ACC112 (cell line): ENCODE data around the gene ZNF81.
"Not testable (repeated sequence)": the region's sequence is repeated elsewhere in the genome, so short reads cannot be mapped to it uniquely, and the experiment has no call there.

Experiments used
- H2AFZ ChIP-seq: fragments of 200-600 bp; sonication (generic); one replicate; pipeline ENCODE4 v1.6.0; 2017; ENCODE audit warnings: antibody characterized with exemption, low read length; ENCODE audit not compliant: unreplicated experiment
- H3K27ac ChIP-seq: fragments of 200-600 bp; sonication (generic); 2 replicates; pipeline ENCODE4 v1.5.1; 2014; ENCODE audit warnings: low read depth, mild to moderate bottlenecking, antibody characterized with exemption, low read length, moderate library complexity
- H3K27me3 ChIP-seq: fragments of 200-600 bp; sonication (generic); 2 replicates; pipeline ENCODE4 v1.6.1; 2014; ENCODE audit warnings: mild to moderate bottlenecking, antibody characterized with exemption, low read length, moderate library complexity, mixed read lengths; ENCODE audit not compliant: insufficient read depth
- H3K36me3 ChIP-seq: fragments of 200-600 bp; sonication (generic); 2 replicates; pipeline ENCODE4 v1.6.1; 2016; ENCODE audit warnings: mild to moderate bottlenecking, antibody characterized with exemption, low read length, moderate library complexity, mixed read lengths; ENCODE audit not compliant: insufficient read depth
- H3K4me1 ChIP-seq: fragments of 200-600 bp; sonication (generic); one replicate; pipeline ENCODE4 v1.6.1; 2016; ENCODE audit warnings: low read length, mixed read lengths; ENCODE audit not compliant: insufficient read depth, unreplicated experiment, control insufficient read depth
- H3K4me3 ChIP-seq: fragments of 200-600 bp; sonication (generic); 2 replicates; pipeline ENCODE4 v1.5.1; 2014; ENCODE audit warnings: mild to moderate bottlenecking, low read depth, low read length
- H3K79me2 ChIP-seq: fragments of 200-600 bp; sonication (generic); one replicate; pipeline ENCODE4 v1.6.0; 2016; ENCODE audit warnings: low read length; ENCODE audit not compliant: control insufficient read depth, unreplicated experiment, insufficient read depth

Gene ZNF81

GRCh38 chrX:47836164-47837072, at the start of gene ZNF81:
TSS of gene ZNF81 (plus strand) at chrX:47836902. CDS start at chrX:47846268, 9,366 bp downstream.
- Histone ChIP-seq H3K79me2 (peaks cover 6% of the 10 kb centered on the region), H2AFZ (peak within 1 kb of the TSS; percentile 92), H3K4me1 (peaks cover 4% of the 10 kb centered on the region)

GRCh38 chrX:47796433-47796906, 40.2 kb upstream of the ZNF81 start:
- Histone ChIP-seq H2AFZ (peak overlapping the region; percentile 82), H3K79me2 (no peaks in the 10 kb centered on the region), H3K4me3 (peak overlapping the region; percentile 31; the same call in 1 of the 2 replicates), H3K27ac (peak overlapping the region; percentile 83), H3K4me1 (peaks cover 5% of the 10 kb centered on the region), H3K27me3 (no peaks in the 10 kb centered on the region), H3K36me3 (no peaks in the 10 kb centered on the region)

More at GRCh38 chrX:47836164-47837072, at the start of gene ZNF81:
- Histone ChIP-seq H3K36me3 (no peaks in the 10 kb centered on the region), H3K27me3 (no peaks in the 10 kb centered on the region), H3K27ac (peak within 1 kb of the TSS; percentile 50; the same call in 1 of the 2 replicates), H3K4me3 (peak within 1 kb of the TSS; percentile 88)

- peak overlapping the region; percentile 82 for H2AFZ ChIP-seq
- H3K4me1 ChIP-seq = peaks cover 5% of the 10 kb centered on the region
- H3K4me3 ChIP-seq = 0 out of 2 replicates have a peak overlapping the region, but pooled peaks have one; percentile 31
- no peaks in the 10 kb centered on the region for H3K36me3 ChIP-seq
- peak overlapping the region; percentile 83 for H3K27ac ChIP-seq
- no peaks in the 10 kb centered on the region for H3K79me2 ChIP-seq
- H3K27me3 ChIP-seq = no peaks in the 10 kb centered on the region
Observed at GRCh38 chrX:47797084-47797483, 39.6 kb upstream of the ZNF81 start.

GRCh38 chrX:47798861-47799260, 37.8 kb upstream of the ZNF81 start:
- no peak overlapping the region for H2AFZ ChIP-seq
- no peak overlapping the region for H3K4me3 ChIP-seq
- H3K36me3 ChIP-seq = no peaks in the 10 kb centered on the region
- H3K79me2 ChIP-seq = no peaks in the 10 kb centered on the region
- H3K27me3 ChIP-seq = no peaks in the 10 kb centered on the region
- no peak overlapping the region for H3K27ac ChIP-seq
- H3K4me1 ChIP-seq = peaks cover 5% of the 10 kb centered on the region

GRCh38 chrX:47802589-47802988, 34.1 kb upstream of the ZNF81 start:
- H3K4me3 ChIP-seq = no peak overlapping the region
- H3K27ac ChIP-seq = no peak overlapping the region
- no peaks in the 10 kb centered on the region for H3K36me3 ChIP-seq
- H2AFZ ChIP-seq = no peak overlapping the region
- H3K27me3 ChIP-seq = no peaks in the 10 kb centered on the region
- H3K4me1 ChIP-seq = no peaks in the 10 kb centered on the region
- no peaks in the 10 kb centered on the region for H3K79me2 ChIP-seq

GRCh38 chrX:47803103-47803502, 33.6 kb upstream of the ZNF81 start:
- H2AFZ ChIP-seq = not testable (repeated sequence)

GRCh38 chrX:47804315-47804714, 32.4 kb upstream of the ZNF81 start:
- Histone ChIP-seq H2AFZ (no peak overlapping the region), H3K79me2 (no peaks in the 10 kb centered on the region), H3K4me1 (no peaks in the 10 kb centered on the region), H3K36me3 (no peaks in the 10 kb centered on the region), H3K27me3 (no peaks in the 10 kb centered on the region), H3K4me3 (no peak overlapping the region), H3K27ac (no peak overlapping the region)

More at GRCh38 chrX:47803103-47803502, 33.6 kb upstream of the ZNF81 start:
- not testable (repeated sequence) for H3K4me3 ChIP-seq, H3K27ac ChIP-seq, H3K4me1 ChIP-seq, H3K36me3 ChIP-seq, H3K79me2 ChIP-seq, H3K27me3 ChIP-seq

- H3K79me2 ChIP-seq, H2AFZ ChIP-seq, H3K4me1 ChIP-seq, H3K4me3 ChIP-seq, H3K27me3 ChIP-seq, H3K36me3 ChIP-seq, H3K27ac ChIP-seq: not testable (repeated sequence)
Observed at GRCh38 chrX:47805844-47806243, 30.9 kb upstream of the ZNF81 start.

- not testable (repeated sequence) for H3K79me2 ChIP-seq, H3K27me3 ChIP-seq, H3K27ac ChIP-seq, H3K36me3 ChIP-seq, H2AFZ ChIP-seq, H3K4me3 ChIP-seq, H3K4me1 ChIP-seq
Observed at GRCh38 chrX:47806415-47807271, 30.1 kb upstream of the ZNF81 start.

- not testable (repeated sequence) for H3K4me3 ChIP-seq, H3K27ac ChIP-seq, H3K36me3 ChIP-seq, H3K79me2 ChIP-seq, H3K27me3 ChIP-seq, H3K4me1 ChIP-seq, H2AFZ ChIP-seq
Observed at GRCh38 chrX:47807272-47807538, 29.5 kb upstream of the ZNF81 start.
